NCI-H2196 (cell line): ENCODE results near the gene PTPRK.
"Not testable (repeated sequence)": the region's sequence is repeated elsewhere in the genome, so short reads cannot be mapped to it uniquely, and the experiment has no call there.

ENCODE experiments used
- DNase-seq: peaks from one replicate; lab custom pipeline; 2025; ENCODE audit not compliant: unreplicated experiment; lab: John Stamatoyannopoulos, UW

The PTPRK gene

DNA sequence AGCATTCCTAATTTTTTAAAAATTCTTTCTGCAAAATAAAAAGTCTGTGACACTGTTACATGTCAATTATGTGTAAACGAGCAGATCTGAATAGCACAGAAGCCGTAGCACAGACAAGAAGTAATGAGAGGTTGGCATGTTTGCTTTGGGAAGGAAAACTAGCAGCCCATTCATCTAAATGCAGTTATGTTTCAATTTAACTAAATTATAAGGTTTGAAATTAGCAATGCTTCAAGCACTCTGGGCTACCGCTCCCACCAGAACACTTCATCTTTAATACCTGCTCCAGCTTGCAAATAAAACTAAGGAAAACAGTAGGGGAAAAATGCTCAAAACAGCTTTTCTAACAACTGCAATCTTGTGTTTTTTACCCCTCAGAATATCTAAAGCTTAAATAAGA is 73.9 kb downstream of the PTPRK start:
- no peak for DNase-seq

DNA sequence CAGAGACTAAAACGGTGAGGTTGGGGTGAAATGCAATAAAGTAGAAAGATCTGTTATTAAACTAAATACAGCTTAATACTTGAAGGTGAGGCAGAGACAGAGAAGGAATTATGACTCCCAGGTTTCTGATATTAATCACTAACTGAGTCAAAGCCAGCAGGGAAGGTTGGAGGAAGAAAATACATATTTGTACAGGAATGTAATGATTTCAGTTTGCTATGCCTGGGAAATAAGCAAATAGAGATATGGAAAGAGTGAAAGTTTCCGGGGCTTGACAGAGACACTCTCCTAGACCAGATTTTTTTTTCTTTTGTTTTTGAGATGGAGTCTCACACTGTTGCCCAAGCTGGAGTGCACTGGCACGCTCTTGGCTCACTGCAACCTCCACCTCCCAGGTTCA is 76.8 kb downstream of the PTPRK start:
- no peak for DNase-seq

DNA sequence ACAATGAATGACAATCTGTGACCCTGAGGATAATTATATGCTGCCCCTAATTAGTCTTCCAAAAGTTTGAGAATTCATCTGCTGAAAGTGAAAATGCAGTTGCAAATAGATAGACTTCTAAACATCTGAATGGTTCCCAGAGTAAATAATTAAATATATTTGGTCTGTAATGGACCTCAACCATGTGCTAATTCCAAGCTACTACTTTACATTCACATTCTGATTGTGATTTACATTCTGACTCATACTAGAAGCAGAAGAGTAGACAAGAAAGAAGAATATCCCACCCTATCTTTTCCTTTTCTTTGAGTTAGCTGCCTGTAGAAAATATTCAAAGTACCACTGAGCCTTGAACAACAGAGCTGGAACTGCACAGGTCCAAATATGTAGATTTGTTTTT is 80.8 kb downstream of the PTPRK start:
- no peak for DNase-seq

DNA sequence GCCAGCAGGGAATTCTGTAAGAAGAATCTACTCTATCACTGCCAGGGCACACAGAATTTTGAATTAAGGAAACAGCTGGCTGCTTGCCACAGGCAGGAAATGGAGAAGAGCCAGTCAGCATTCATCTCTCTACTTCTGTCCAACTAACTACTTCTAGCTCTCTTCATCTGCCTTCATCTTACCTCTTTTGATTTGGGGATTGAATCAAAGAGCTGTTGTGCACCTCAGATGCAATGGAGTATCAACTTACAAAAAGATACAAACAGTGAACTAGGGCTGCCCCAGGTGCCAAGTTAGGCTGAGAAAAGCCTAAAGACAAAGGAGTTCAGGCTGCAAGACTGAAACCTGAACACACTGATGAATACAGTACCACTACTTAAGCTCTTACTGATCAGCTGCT is 82.0 kb downstream of the PTPRK start:
- DNase-seq = no peak

DNA sequence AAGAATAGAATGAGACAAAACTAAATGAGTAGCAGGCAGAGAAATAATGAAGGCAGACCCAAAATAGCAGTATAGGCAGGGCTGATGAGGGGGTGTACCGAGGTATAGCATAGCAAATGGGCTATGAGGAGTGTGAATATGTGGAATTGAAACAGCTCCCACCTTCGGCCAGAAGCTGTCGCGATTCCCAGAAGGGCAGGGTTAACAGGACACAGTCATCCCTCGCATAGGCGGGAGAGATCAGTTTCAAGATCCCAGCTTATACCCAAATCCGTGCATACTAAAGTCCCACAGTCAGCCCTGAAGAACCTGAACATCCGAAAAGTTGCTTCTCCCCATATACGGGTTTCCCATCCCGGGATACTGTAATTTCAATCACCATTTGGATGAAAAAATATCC is 82.7 kb downstream of the PTPRK start:
- no peak for DNase-seq

DNA sequence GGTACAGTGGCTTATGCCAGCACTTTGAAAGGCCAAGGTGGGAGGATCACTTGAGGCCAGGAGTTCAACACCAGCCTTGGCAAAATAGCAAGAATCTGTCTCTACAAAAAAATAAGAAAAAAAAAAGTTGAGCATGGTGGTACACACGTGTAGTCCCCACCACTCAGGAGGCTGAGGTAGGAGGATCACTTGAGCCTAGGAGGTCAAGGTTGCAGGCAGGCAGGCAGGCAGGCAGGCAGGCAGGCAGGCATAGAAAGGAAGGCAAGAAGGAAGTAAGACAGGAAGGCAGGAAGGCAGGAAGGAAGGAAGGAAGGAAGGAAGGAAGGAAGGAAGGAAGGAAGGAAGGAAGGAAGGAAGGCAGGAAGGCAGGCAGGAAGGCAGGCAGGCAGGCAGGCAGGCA is 85.6 kb downstream of the PTPRK start:
- DNase-seq = not testable (repeated sequence)

DNA sequence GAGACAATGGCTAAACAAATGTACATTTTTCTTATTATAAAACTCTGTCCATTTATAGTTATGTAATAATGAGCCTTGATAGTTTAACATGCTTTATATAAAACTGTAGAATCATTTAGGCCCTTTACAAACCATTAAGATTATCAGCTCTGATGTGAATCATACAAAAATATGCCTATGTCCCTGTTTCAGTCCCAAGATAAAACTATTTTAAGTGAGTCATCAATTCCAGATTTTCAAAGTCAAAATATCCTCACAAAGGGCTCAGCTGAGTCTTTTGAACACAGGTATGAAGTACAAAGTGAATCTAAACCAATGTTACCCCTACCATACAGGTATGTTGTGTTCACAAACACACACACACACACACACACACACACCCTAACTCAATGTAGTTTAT is 88.0 kb downstream of the PTPRK start:
- no peak for DNase-seq

DNA sequence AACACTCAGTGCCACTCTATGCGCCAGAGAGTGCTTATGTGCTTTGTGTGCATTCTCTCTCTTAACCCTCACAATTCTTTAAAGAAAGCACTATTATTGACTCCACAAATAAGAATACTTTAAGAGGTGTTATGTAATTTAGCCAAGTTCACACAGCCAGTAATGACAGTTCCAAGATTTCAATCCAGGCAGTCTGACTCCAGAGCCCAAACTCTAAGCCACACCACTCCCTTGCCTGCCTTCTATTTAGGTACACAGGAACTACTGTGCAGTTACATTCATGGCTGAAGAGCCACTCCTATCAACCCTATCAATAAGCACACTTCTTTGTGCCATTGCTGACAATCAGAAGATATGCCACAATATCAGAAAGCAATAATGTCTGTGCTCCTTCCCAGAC is 93.3 kb downstream of the PTPRK start:
- DNase-seq = no peak

DNA sequence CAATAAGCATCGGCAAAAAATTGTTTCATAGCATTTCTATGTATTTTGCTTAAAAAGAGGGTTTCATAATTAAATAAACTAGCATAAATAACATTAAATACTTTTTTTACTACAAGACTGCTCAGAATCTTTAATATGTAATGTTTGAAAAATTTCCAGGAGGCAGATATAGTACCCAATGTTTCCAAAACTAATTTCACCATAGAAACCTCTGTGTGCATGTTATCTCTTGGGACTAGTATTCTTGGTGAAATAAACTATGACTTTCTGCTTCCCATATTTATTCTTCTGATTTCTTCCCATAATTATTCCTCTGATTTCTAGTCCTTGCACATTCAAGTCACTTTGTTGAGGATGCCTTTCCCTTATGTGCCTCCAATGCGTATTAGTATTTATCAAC is 94.5 kb downstream of the PTPRK start:
- DNase-seq = no peak

DNA sequence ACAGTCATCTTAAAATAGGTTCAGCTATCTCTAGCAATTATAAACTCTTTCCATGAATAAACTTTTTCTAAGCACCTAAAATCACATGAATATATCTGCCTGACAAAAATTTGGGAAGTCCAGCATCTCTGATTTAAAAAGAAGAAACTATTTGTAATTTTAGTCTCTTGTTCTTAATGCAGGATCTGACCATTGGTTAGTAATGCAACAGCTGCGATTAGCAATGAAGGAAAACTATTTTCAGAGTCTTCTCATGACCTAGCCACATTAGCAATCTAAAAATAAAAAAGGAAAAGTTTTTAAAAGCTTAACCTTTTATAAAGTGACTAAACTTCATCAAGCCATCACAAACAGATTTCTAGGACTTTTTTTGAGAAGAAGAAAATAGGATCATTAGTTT is 97.5 kb downstream of the PTPRK start:
- no peak for DNase-seq

DNA sequence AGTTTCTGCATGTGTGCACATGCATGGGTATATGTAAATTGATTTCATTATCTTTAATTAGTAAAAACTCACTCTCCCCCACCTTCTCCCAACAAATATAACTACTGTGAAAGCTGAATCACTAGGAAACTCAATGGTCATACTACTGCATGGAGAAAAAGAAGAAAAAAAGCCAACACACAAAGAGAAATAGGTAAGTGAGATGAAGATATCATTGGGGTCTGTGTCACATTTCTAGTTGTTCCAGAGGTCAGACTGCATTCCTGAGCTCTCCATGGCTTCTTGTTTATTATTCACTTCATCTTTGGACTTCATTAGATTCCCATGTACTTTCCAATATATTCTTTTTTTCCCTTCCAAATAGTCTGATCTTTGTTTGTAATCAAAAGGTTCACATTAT is 98.2 kb downstream of the PTPRK start:
- DNase-seq = no peak

DNA sequence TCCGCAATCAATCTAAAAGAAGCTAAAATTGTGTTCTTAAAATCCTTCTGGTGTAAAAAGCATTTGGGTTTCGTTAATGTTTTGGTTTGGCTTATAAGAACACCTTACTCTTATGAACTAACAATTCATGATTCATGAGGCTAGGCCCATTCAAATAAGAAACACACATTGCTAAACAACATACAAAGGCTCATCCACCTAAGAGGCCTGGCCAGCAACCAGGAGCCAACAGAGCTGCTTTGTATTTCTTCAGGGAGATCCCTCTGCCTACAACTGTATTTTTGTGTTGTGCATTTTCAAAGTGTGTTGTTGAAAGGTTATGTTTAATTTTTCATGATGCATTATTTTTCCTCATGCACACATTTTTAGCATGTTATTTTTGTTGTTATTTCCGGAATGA is 98.6 kb downstream of the PTPRK start:
- DNase-seq = no peak

DNA sequence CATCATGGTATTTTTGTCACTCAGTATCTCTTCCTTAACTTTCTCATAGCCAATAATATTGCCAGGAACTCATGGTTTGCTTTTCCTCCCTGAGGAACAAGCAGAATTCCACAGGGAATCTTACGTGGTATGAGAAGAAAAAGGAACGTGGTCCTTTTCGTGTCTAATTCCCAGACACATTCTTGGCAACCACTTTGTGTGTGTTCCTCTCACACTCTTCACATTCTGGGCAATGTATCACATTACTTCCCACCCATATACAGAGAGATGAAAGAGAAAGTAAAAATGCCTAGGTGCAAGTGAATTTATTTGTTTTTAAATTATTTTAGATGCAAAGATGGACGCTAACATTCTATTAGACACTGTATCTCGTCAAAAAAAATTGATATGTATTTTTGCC is 102.7 kb downstream of the PTPRK start:
- no peak for DNase-seq

DNA sequence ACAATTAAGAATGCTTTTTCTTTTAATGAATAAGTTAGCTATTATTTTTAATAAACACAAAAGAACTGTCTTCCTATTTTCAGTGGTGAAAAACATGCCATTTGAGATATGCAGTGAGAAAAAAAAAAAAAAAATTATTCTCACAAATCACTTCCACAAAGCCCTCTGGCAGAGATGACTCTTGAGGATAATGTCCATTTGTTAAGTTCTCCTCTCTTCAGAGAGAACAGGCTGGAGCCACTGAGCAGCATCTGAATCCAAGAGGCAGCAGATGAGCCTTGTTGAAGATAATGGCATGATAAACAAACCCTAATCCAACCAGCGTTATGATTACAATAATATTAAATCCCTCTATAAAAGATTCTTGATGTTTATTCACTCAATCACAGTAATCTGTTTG is 105.0 kb downstream of the PTPRK start:
- DNase-seq = no peak

DNA sequence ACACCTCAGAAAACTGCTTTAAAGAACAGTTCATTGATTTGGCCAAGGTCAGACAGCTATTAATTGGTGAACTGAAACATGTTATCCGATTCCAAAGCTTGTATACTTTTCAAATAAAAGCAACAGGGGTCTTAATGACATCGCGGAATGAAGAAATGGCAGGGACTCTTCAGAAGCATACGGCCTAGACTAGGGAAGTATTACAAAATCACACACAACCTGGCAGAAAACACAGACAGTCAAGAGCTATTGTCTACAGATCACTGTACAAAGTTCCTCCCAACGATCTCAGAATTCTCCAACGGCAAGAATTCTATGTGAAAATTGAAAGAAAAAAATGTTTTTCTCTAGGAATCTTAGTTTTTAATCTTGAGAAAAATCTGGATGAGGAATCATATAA is 105.5 kb downstream of the PTPRK start:
- DNase-seq = no peak

DNA sequence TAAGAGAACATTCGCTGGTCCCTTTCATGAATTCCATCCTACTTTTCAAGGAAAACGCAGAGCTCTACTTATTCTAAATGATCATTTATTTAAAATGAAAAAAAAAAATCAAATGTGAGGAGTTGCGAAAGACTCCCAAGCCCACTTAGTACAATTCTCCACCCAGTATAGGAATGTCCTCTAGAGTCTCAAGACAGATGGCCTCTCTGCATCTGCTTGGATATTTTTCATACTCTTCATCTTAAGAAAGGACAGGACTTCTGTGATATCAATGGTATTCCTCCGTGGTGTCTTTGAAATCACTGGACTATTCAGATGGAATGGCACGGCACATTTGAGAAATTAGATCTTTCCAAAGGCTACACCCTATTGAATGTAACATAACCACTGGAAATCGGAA is 107.1 kb downstream of the PTPRK start:
- no peak for DNase-seq

DNA sequence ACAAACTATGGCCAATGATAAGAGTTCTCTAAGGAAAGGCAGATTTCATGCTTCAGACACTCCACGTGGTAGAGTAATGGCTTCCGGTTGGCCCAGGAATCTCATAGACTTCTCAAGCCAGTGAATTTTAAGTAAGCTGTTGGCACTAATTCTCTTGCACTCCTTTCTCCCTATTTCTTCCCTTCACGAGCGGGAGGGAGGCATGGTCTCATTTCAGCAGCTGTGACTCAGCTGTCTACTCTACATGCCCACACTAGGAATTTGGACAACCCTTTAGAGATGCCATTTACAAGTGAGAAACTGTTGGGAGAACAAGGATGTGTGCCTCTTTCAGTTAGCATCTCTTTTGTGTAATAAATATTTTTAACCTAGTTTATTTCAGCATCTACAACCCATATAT is 107.7 kb downstream of the PTPRK start:
- no peak for DNase-seq

DNA sequence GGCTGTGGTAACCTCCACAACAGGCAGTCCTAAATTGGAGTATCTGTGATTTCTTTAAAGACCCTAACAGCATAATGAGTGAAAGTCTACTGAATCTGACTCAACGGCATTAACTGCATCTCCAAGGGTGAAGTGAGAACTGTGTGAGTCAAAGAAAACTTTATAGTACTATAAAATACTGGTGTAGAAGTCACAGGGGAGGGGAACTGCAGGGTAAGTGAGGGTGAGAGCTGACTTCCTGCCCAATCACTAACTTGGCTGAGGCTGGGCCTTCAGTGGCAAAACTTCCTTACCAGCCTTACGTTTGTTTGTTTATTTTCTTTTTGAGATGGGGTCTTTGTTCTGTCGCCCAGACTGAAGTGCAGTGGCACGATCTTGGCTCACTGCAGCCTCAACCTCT is 109.8 kb downstream of the PTPRK start:
- DNase-seq = no peak

DNA sequence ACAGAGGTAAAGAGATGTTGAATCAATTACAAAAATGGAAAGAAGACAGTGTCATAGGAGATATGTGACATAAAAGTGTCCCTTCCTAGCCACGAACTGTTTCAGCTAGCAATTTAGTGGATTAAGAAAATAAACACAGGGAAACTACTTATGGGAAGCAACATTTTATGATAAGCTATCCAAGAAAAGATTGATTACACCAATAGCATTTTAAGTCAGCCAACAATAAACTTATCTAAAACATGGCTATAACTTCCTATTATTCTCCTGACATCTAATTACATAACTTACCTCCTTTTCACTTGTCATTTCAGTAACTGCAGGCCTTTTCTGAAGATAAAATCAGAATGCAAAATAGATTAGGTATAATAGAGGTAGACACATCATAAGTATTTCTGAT is 111.4 kb downstream of the PTPRK start:
- no peak for DNase-seq

DNA sequence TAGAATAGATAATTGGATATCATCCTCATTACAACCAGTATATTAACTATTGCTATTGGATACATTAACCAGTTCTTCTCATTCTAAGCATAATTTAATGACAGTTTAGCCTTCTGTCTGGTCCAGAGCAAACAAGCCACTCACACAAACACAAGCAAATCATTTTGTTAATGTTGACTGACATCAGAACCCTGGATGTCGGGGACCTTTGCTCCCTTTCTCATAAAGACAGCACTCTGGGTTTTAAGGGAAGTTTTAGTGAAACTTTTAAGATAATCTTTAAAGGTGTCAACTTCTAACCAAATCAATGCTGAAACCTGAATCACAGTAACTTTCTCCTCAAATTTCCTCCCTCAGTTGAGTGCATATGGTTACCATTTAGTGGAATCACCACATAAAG is 113.9 kb downstream of the PTPRK start:
- no peak for DNase-seq

DNA sequence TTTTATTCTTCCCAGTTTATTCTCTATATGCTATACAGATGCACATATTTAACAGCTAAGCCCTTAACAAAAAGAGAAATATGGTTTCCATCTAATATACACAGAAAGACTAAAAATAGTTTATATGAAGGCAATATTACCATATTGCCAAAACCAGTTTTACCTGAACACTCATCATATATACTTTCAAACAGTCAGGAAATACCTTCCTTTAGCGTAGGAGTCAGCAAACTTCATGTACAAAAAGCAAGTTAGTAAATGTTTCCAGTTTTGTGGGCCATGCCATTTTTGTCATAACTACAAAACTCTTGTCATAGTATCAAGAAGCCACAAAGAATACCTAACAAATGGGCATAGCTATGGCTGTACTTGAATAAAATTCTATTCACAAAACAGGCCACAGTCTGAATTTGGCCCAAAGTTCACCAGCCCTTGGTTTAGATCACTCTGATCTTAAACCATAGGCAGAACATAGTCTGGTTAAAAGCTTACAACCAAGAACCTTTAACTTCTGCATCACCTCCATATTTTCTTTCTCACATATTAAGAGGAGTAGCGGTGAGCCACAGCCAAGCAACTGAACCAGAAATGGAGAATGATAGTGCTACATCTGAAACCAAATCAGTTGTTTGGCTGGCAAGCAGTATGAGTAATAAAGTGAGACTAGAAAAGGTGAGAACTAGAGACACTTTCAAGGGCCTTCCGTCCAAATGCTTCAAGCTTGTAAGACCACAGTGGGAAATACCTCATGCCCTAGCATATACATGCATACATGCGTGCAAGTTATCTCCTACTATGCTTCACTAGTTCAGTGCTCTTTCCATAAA is 116.6 kb downstream of the PTPRK start:
- DNase-seq = no peak

DNA sequence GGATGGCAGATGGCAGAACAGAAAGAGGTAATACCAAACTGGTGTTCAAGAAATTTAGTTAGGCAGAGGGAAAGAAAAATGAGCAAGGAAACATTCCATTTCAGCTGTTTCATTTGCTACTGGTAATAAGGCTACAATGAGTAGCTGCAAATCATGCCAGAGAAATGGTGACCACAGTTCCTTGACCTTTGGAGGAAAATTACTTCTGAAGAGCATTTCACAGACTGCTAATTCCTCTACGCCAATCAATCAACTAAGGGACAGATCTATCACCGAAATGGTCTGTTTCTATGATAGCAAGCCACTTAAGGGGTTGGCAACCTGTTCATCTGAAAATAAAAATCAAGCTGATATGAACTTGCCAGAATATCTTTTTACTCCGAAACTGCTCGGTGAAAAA is 119.5 kb downstream of the PTPRK start:
- no peak for DNase-seq

DNA sequence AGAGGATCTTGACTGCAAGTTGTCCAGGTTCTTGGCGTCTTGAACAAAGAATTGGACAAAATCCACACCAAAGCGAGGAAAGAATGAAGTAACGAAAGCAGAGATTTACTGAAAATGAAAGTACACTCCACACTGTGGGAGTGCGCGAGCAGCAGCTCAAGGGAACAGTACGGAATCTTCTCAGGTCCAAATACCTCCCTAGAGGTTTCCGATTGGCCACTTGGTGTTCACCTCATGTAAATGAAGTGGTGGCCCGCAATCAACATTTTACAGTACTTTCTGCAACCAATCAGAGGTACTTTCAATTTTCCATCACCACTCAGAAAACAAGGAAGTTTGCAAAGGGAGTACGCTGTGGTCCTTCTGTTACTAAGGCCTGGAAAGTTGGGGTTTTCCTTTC is 122.4 kb downstream of the PTPRK start:
- DNase-seq = peak; percentile 59
